Pancreas (tissue), 10 donors: ENCODE data around the gene WNT5A. TPM values are rescaled to one million over a fixed set of nuclear protein-coding genes. Genes with fewer than 3 reads are reported as not detected.

Experiments used
- ATAC-seq, 4 donors: fragments of 200-7000 bp; cut with Tn5 transposase; one replicate each; pipeline versions ENCODE4 v1.8.0 to v1.9.1; 2020; ENCODE audit warnings: mild to moderate bottlenecking in 4 of 4, moderate library complexity in 4 of 4
- DNase-seq, 6 donors: peaks; one replicate each; pipeline ENCODE4 v3.0.0-alpha.2; 2020
- FAIRE-seq: peaks from 2 replicates; lab custom pipeline; 2012; peaks lifted over from hg19 to GRCh38; lab: Jason Lieb, UNC
- H3K27ac ChIP-seq, 4 donors: fragments of 200-600 bp; sonication (generic); 1 replicate in 3 of 4; 2 replicates in 1 of 4; pipeline versions ENCODE4 v1.5.0 to v1.8.0; 2020
- H3K27me3 ChIP-seq, 4 donors: fragments of 200-600 bp; one replicate each; pipeline ENCODE4 v1.8.0; 2021
- H3K36me3 ChIP-seq, 3 donors: fragments of 200-600 bp; sonication (generic) in 1 of 3; one replicate each; pipeline versions ENCODE4 v1.5.0 to v1.8.0; 2020 to 2021
- H3K4me1 ChIP-seq, 3 donors: fragments of 200-600 bp; one replicate each; pipeline ENCODE4 v1.8.0; 2021
- H3K4me3 ChIP-seq, 4 donors: fragments of 200-600 bp; sonication (generic) in 2 of 4; one replicate each; pipeline versions ENCODE4 v1.5.0 to v1.8.0; 2020 to 2021
- H3K9me3 ChIP-seq, 4 donors: fragments of 200-600 bp; one replicate each; pipeline ENCODE4 v1.8.0; 2021
- CTCF ChIP-seq, 4 donors: fragments of 200-600 bp; sonication (generic) in 3 of 4; IDR thresholded peaks; one replicate each; pipeline versions ENCODE4 v1.5.0 to v1.8.0; 2021; ENCODE audit warnings: antibody characterized with exemption in 4 of 4
- WGBS, 2 donors: extraction: QIAGEN DNeasy Blood & Tissue Kit; methylation state at CpG; one replicate each; pipeline ENCODE4 v1.1.7; 2013; 5-methylcytosine and 5-hydroxymethylcytosine counted together
- intact Hi-C, 3 donors: fragments of 100-400 bp; cut with DNase I; formaldehyde crosslinking; loops; one replicate each; pipeline versions ENCODE4 v1.11.1 to v1.14.2; 2022
- polyA plus RNA-seq, 2 donors: library from polyadenylated mRNA; stranded (reverse); fragments of 200-250 nt; gene quantifications; one replicate each; pipeline ENCODE4 v1.2.3, GENCODE V29; 2013
- total RNA-seq, 6 donors: library from RNA; stranded (reverse); fragmentation: NEBNext Ultra II Directional in 4 of 6; extraction: Animal tissue kit (Norgen Biotek cat#: 25700) in 4 of 6; gene quantifications; one replicate each; pipeline versions ENCODE4 v1.2.1 to v1.2.4, GENCODE V29; 2021 to 2023
- donor health status: healthy with polysubstance abuse.
- donor health status: DM: no; HTN: no; CAD: no; lungs with moderate emphysema.
- donor health status: DM: no; HTN: no; CAD: no.
- donor health status: control.
- donor health status: control.
- donor health status: Bipolar disorder and iron deficiency.
- donor health status: DM: yes; HTN: yes; CAD: no.
- donor health status: DM: no; HTN: no; CAD: no.
- donor health status: DM: no; HTN: no; CAD: no.
- donor health status: DM: yes; HTN: yes; CAD: no.

Gene WNT5A
- total and polyA plus RNA-seq, 8 donors, result 1.2 to 8.9 (median 4.8) TPM

GRCh38 chr3:55521738-55522421, 34.8 kb upstream of the WNT5A start:
- FAIRE-seq (no peak), DNase-seq (no peak), ATAC-seq (no peak)
- no peaks in the 10 kb centered on the region for H3K9me3 ChIP-seq
- no peaks in the 10 kb centered on the region for H3K36me3 ChIP-seq
- no peak for TF ChIP-seq CTCF (IDR thresholded peaks at IDR 0.05)
- H3K4me1 ChIP-seq, result peaks cover 4 to 21% (median 15%) of the 10 kb centered on the region in 3 donors
- no peak overlapping the region for H3K27ac ChIP-seq
- H3K27me3 ChIP-seq, result no peaks in the 10 kb centered on the region
- intact Hi-C loops, result no loop called here
- WGBS, 2 donors, result 86% methylated on average over 6 of the region's 6 CpGs
- no peak overlapping the region for H3K4me3 ChIP-seq

DNA sequence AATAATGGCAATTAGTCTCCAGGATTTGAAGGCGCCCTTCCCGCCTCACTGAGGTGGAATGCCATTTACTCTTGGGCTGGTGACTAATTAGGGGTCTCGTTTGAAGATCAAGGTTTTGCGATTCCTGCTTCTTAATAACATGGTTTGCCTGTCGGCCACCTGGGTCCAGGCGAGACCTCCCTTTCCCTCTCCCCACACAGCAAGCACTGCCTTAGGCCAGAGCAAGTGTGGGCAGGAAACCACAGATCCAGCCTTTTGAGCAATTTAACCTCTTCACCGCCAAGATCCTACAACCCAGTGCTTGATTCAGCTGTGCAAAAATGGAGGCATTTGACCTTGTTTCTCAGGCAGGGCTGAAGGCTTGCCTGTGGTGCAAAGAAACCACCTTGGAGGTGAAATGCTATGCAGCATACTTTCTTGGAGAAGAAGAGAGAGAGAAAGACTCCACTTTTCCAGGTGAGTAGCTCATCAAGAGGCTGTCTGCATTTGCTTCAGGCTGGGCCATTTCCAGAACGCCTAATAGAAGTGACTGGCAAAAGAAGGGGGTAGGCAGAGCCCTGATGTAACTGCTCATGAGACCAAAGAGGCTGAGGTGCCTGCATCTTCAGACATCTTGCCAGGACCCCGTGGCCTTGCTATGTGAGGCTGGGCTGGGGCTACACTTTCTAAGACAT, 34.1 kb upstream of the WNT5A start:
- DNase-seq (no peak), FAIRE-seq (no peak), ATAC-seq (no peak)
- Histone ChIP-seq H3K27ac (no peak overlapping the region), H3K36me3 (no peaks in the 10 kb centered on the region), H3K4me3 (no peak overlapping the region), H3K27me3 (no peaks in the 10 kb centered on the region), H3K9me3 (no peaks in the 10 kb centered on the region), H3K4me1 (peaks cover 4 to 14% (median 8%) of the 10 kb centered on the region in 3 donors)
- intact Hi-C loops, result no loop called here
- 92 to 93% methylated on average over 9 of the region's 9 CpGs for WGBS, 2 donors
- no peak for TF ChIP-seq CTCF (IDR thresholded peaks at IDR 0.05)

DNA sequence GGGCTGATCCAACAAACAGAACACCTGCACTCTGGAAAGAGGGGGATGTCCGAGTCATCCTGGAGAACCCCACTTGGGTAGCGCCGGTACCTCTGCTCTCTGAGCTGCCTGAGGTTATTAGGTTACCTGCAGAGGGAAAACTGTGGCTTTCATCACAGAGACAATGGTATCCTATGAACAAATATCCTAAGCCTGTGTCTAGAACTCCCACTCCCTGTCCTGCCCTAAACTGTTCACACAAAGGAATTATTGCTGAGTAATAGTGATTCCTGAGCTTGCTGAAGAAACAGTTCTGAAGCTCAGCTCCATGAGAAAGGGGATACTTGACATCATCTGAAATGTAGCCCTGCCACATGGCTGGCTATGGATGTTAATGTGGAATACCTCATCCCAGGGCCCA, 31.9 kb upstream of the WNT5A start:
- FAIRE-seq (no peak), DNase-seq (no peak), ATAC-seq (no peak)
- Histone ChIP-seq H3K4me1 (peaks cover 0 to under 1% (median 0%) of the 10 kb centered on the region in 3 donors), H3K9me3 (no peaks in the 10 kb centered on the region), H3K36me3 (no peaks in the 10 kb centered on the region), H3K4me3 (no peak overlapping the region), H3K27ac (no peak overlapping the region), H3K27me3 (no peaks in the 10 kb centered on the region)
- intact Hi-C loops, result no loop called here
- no peak for TF ChIP-seq CTCF (IDR thresholded peaks at IDR 0.05)
- WGBS, 2 donors, result 60 to 62% methylated on average over 3 of the region's 3 CpGs

GRCh38 chr3:55518451-55518850, 31.3 kb upstream of the WNT5A start:
- WGBS, 2 donors, result 50 to 54% methylated on average over 6 of the region's 6 CpGs
- no peaks in the 10 kb centered on the region for H3K4me1 ChIP-seq
- ATAC-seq, result no peak
- no peak overlapping the region for H3K4me3 ChIP-seq
- intact Hi-C loops, result no loop called here
- H3K9me3 ChIP-seq, result no peaks in the 10 kb centered on the region
- H3K27me3 ChIP-seq, result no peaks in the 10 kb centered on the region
- DNase-seq, result no peak
- H3K27ac ChIP-seq, result no peak overlapping the region
- no peaks in the 10 kb centered on the region for H3K36me3 ChIP-seq
- TF ChIP-seq CTCF (IDR thresholded peaks at IDR 0.05), result no peak
- FAIRE-seq, result no peak
